Measurements from ENCODE around the gene LCA5.

- TF ChIP-seq ZNF596 (tag by site-specific recombination; IDR thresholded peaks at IDR 0.05) (no peak), ZNF426 (tag by site-specific recombination; IDR thresholded peaks at IDR 0.05) (no peak), CTCF (tag by site-specific recombination; IDR thresholded peaks at IDR 0.05) (no peak), ZEB2 (tag by site-specific recombination; IDR thresholded peaks at IDR 0.05) (no peak), PRDM6 (tag by site-specific recombination; IDR thresholded peaks at IDR 0.05) (no peak)
Observed at GRCh38 chr6:79554305-79554704, 17.1 kb upstream of the LCA5 start.

Data from HEK293 (cell line).